Ascending aorta (tissue), 2 donors: ENCODE results near the gene ZC3HAV1. TPM values are rescaled to one million over a fixed set of nuclear protein-coding genes. Genes with fewer than 3 reads are reported as not detected.

Experiments
- DNase-seq, 2 donors: peaks; one replicate each; pipeline ENCODE4 v3.0.0-alpha.2; 2019; ENCODE audit warnings: low spot score in 2 of 2
- H3K27ac ChIP-seq, 2 donors: fragments of 200-600 bp; sonication (generic); one replicate each; pipeline ENCODE4 v1.5.1; 2016 to 2017; ENCODE audit warnings: mild to moderate bottlenecking in 1 of 2
- H3K27me3 ChIP-seq: fragments of 200-600 bp; sonication (generic); one replicate; pipeline ENCODE4 v1.5.1; 2017
- H3K36me3 ChIP-seq, 2 donors: fragments of 200-600 bp; sonication (generic); one replicate each; pipeline ENCODE4 v1.5.1; 2016
- H3K4me1 ChIP-seq, 2 donors: fragments of 200-600 bp; sonication (generic); one replicate each; pipeline ENCODE4 v1.5.1; 2016 to 2017; ENCODE audit warnings: mild to moderate bottlenecking in 1 of 2
- H3K4me3 ChIP-seq, 2 donors: fragments of 200-600 bp; sonication (generic); one replicate each; pipeline ENCODE4 v1.5.1; 2016 to 2017; ENCODE audit warnings: mild to moderate bottlenecking in 1 of 2
- H3K9me3 ChIP-seq, 2 donors: fragments of 200-600 bp; sonication (generic); one replicate each; pipeline ENCODE4 v1.5.1; 2016
- CTCF ChIP-seq, 3 experiments: fragments of 200-600 bp in 2 of 3; fragments of 450-650 bp in 1 of 3; sonication (generic) in 2 of 3; IDR thresholded peaks; one replicate each; pipeline ENCODE4 v1.5.1; 2016 to 2019; ENCODE audit warnings: antibody characterized with exemption in 3 of 3, mild to moderate bottlenecking in 1 of 3, moderate library complexity in 1 of 3
- intact Hi-C: fragments of 100-400 bp; cut with DNase I; formaldehyde crosslinking; loops from one replicate; pipeline ENCODE4 v1.15.1; 2023
- total RNA-seq: library from RNA; depleted of rRNA; stranded (reverse); fragments of >200 nt; gene quantifications from one replicate; pipeline ENCODE4 v1.1.0, GENCODE V29; 2016

ZC3HAV1 gene
- total RNA-seq, 1 donor from 2014 or later = 25.0 TPM

GRCh38 chr7:139116999-139117398 lies 7.5 kb upstream of the ZC3HAV1 start:
- Histone ChIP-seq H3K4me1 (no peaks in the 10 kb centered on the region), H3K4me3 (no peak overlapping the region), H3K9me3 (no peaks in the 10 kb centered on the region), H3K27me3 (no peaks in the 10 kb centered on the region), H3K36me3 (no peaks in the 10 kb centered on the region), H3K27ac (no peak overlapping the region)
- no peak for DNase-seq
- intact Hi-C loops = no loop called here
- no peak for TF ChIP-seq CTCF (IDR thresholded peaks at IDR 0.05)

DNA sequence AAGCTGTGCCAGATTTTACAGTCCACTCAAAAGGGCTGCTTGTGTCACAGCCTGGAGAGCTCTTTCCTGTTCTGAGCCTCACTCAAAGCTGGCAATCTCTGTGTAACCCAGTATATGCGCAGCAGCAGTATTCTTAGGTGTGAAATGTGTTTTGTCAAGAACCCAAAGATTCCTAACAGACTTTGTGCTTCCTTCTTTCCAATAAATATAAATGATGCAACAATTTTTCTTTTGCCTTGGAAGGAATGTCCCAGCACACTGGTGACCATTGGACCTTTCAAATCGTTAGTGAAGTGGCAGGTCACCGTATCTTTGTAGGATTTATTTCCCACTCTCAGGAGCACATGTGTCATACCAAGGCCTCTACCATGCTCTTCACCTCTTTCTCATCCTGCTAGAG lies 5.6 kb upstream of the ZC3HAV1 start:
- Histone ChIP-seq H3K4me3 (no peak overlapping the region), H3K4me1 (peaks cover 0 to under 1% of the 10 kb centered on the region in 2 donors), H3K27ac (no peak overlapping the region), H3K9me3 (no peaks in the 10 kb centered on the region), H3K36me3 (no peaks in the 10 kb centered on the region), H3K27me3 (no peaks in the 10 kb centered on the region)
- DNase-seq = no peak
- TF ChIP-seq CTCF (IDR thresholded peaks at IDR 0.05) = no peak
- intact Hi-C loops = no loop called here

DNA sequence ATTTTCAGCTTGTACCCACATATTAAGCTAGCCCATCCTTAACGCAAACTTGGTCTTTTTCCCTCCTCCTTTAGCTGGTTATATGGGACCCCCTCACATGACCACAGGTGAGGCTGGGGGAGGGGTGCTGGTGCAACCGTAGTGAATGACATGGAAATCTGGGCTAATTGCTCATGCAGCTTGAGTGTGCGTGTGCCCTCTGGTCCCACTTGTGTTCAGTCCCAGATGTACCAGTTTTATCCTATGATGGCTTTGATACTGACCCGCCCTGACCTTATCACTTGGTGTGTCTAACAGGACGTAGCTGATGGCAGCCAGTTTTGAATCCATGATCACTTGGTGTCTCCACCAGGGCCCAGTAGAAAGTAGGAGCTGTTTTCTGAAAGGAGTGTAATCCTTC lies 5.1 kb upstream of the ZC3HAV1 start:
- H3K9me3 ChIP-seq = no peaks in the 10 kb centered on the region
- no peak for DNase-seq
- intact Hi-C loops = no loop called here
- H3K36me3 ChIP-seq = no peaks in the 10 kb centered on the region
- peaks cover 0 to 2% of the 10 kb centered on the region in 2 donors for H3K4me1 ChIP-seq
- TF ChIP-seq CTCF (IDR thresholded peaks at IDR 0.05) = no peak
- H3K27me3 ChIP-seq = no peaks in the 10 kb centered on the region
- H3K4me3 ChIP-seq = no peak overlapping the region
- H3K27ac ChIP-seq = no peak overlapping the region

DNA sequence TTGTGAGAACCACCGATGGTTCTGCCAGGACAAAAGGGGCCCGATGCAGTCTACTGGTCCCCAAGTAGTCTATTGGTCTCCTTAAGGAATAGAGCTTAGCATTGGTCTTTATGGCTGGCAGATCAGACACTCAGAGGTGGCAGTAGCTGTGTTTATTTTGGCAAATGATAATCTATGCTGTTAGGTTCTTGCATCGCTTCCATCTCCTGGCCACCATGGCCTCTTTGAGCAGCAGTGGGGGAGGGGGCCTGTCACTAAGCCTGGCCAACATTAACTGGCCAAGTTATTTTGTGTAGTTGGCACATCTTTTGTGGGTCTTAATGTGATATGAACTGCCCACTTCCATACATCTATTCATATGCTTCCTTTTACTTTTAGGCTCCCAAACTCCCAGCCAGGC lies 4.5 kb upstream of the ZC3HAV1 start:
- peaks cover 0 to 2% of the 10 kb centered on the region in 2 donors for H3K4me1 ChIP-seq
- intact Hi-C loops = no loop called here
- no peaks in the 10 kb centered on the region for H3K36me3 ChIP-seq
- no peaks in the 10 kb centered on the region for H3K9me3 ChIP-seq
- no peak overlapping the region for H3K4me3 ChIP-seq
- no peaks in the 10 kb centered on the region for H3K27me3 ChIP-seq
- H3K27ac ChIP-seq = no peak overlapping the region
- no peak for TF ChIP-seq CTCF (IDR thresholded peaks at IDR 0.05)
- DNase-seq = no peak

- Histone ChIP-seq H3K27ac (no peak overlapping the region), H3K9me3 (no peaks in the 10 kb centered on the region), H3K27me3 (no peaks in the 10 kb centered on the region), H3K4me3 (no peak overlapping the region), H3K36me3 (no peaks in the 10 kb centered on the region), H3K4me1 (peaks cover 0 to 2% of the 10 kb centered on the region in 2 donors)
- intact Hi-C loops = no loop called here
- TF ChIP-seq CTCF (IDR thresholded peaks at IDR 0.05) = no peak
- no peak for DNase-seq
Measured at GRCh38 chr7:139112741-139113250, 3.3 kb upstream of the ZC3HAV1 start.

GRCh38 chr7:139112316-139112715 lies 2.8 kb upstream of the ZC3HAV1 start:
- no peak for DNase-seq
- Histone ChIP-seq H3K27ac (no peak overlapping the region), H3K4me3 (no peak overlapping the region), H3K27me3 (no peaks in the 10 kb centered on the region), H3K4me1 (peaks cover 0 to 4% of the 10 kb centered on the region in 2 donors), H3K36me3 (no peaks in the 10 kb centered on the region), H3K9me3 (no peaks in the 10 kb centered on the region)
- intact Hi-C loops = no loop called here
- no peak for TF ChIP-seq CTCF (IDR thresholded peaks at IDR 0.05)
